Epithelial cell of proximal tubule (primary cell): ENCODE measurements around the gene IL2. TPM values are rescaled to one million over a fixed set of nuclear protein-coding genes. Genes with fewer than 3 reads are reported as not detected.

Source experiments
- DNase-seq: peaks from one replicate; pipeline ENCODE4 v3.0.0-alpha.2; 2011; ENCODE audit warnings: low read depth
- H3K4me3 ChIP-seq: 2 replicates; pipeline ENCODE4 v1.5.1; 2011; ENCODE audit warnings: low read depth, mild to moderate bottlenecking, low read length
- CTCF ChIP-seq: conservative IDR thresholded peaks from 2 replicates; pipeline ENCODE4 v1.5.1; 2012; ENCODE audit warnings: low read depth, mild to moderate bottlenecking, low read length
- total RNA-seq: library from RNA; depleted of rRNA; stranded (reverse); fragments of >200 nt; gene quantifications from 2 replicates; pipeline ENCODE4 v1.2.3, GENCODE V29; 2015

The IL2 gene
- total RNA-seq, 1 donor from 2014 or later = not detected

- peak; percentile 65 for DNase-seq
- no peak for TF ChIP-seq CTCF
- H3K4me3 ChIP-seq = no peak overlapping the region
These were observed 3.0 kb downstream of the IL2 start for GRCh38 chr4:122453384-122453995.

- peak; percentile 13 for DNase-seq
- no peak overlapping the region for H3K4me3 ChIP-seq
- TF ChIP-seq CTCF = peak; percentile 62
These were observed 5.7 kb downstream of the IL2 start for GRCh38 chr4:122450847-122451246.

- no peak for TF ChIP-seq CTCF
- DNase-seq = no peak
- H3K4me3 ChIP-seq = no peak overlapping the region
These were observed 22.2 kb downstream of the IL2 start for GRCh38 chr4:122434285-122434684.

GRCh38 chr4:122431351-122431750, 25.2 kb downstream of the IL2 start:
- no peak overlapping the region for H3K4me3 ChIP-seq
- DNase-seq = no peak
- TF ChIP-seq CTCF = no peak

GRCh38 chr4:122423246-122423645, 33.3 kb downstream of the IL2 start:
- TF ChIP-seq CTCF = no peak
- H3K4me3 ChIP-seq = no peak overlapping the region
- DNase-seq = no peak

GRCh38 chr4:122412547-122412946, 44.0 kb downstream of the IL2 start:
- no peak for DNase-seq
- no peak for TF ChIP-seq CTCF

GRCh38 chr4:122403861-122404260, 52.7 kb downstream of the IL2 start:
- no peak overlapping the region for H3K4me3 ChIP-seq
- no peak for TF ChIP-seq CTCF
- no peak for DNase-seq

More at GRCh38 chr4:122412547-122412946, 44.0 kb downstream of the IL2 start:
- H3K4me3 ChIP-seq = no peak overlapping the region
